Mesothelial cell of epicardium (in vitro differentiated cells): ENCODE results near the gene TOMM20L. TPM values are rescaled to one million over a fixed set of nuclear protein-coding genes. Genes with fewer than 3 reads are reported as not detected.

Source experiments
- DNase-seq, 2 experiments: peaks; one replicate each; pipeline ENCODE4 v3.0.0; 2021; ENCODE audit warnings: low spot score in 2 of 2; ENCODE audit not compliant: unreplicated experiment in 2 of 2
- H3K27ac Mint-ChIP-seq: 2 replicates; pipeline ENCODE4 v1.8.0; 2021; ENCODE audit warnings: mixed read lengths
- H3K27me3 Mint-ChIP-seq: 2 replicates; pipeline ENCODE4 v1.8.0; 2021; ENCODE audit warnings: low read depth, mixed read lengths
- H3K36me3 Mint-ChIP-seq: 2 replicates; pipeline ENCODE4 v1.8.0; 2021; ENCODE audit warnings: mixed read lengths
- H3K4me1 Mint-ChIP-seq: 2 replicates; pipeline ENCODE4 v1.8.0; 2021; ENCODE audit warnings: mixed read lengths
- H3K4me3 Mint-ChIP-seq: 2 replicates; pipeline ENCODE4 v1.8.0; 2021; ENCODE audit warnings: mild to moderate bottlenecking, moderate library complexity, mixed read lengths
- H3K9me3 Mint-ChIP-seq: 2 replicates; pipeline ENCODE4 v1.8.0; 2021; ENCODE audit warnings: mixed read lengths
- CTCF ChIP-seq: fragments of 200-600 bp; sonication (generic); IDR thresholded peaks from one replicate; pipeline ENCODE4 v1.5.0; 2021; ENCODE audit warnings: antibody characterized with exemption; ENCODE audit not compliant: unreplicated experiment
- total RNA-seq: library from RNA; stranded (reverse); gene quantifications from 3 replicates; pipeline ENCODE4 v1.2.1, GENCODE V29; 2021

The TOMM20L gene
- total RNA-seq, 1 donor from 2014 or later, result not detected

- H3K27ac Mint-ChIP-seq, result peak overlapping the region; percentile 94
- no peak for DNase-seq
These were observed 32.5 kb downstream of the TOMM20L start for GRCh38 chr14:58428118-58428683.

GRCh38 chr14:58430156-58430555 lies 34.4 kb downstream of the TOMM20L start:
- no peaks in the 10 kb centered on the region for H3K9me3 Mint-ChIP-seq
- H3K4me1 Mint-ChIP-seq, result peaks cover 28% of the 10 kb centered on the region
- no peak for TF ChIP-seq CTCF
- H3K4me3 Mint-ChIP-seq, result no peak overlapping the region
- no peak for DNase-seq
- H3K36me3 Mint-ChIP-seq, result peaks cover 6% of the 10 kb centered on the region
- no peaks in the 10 kb centered on the region for H3K27me3 Mint-ChIP-seq
- no peak overlapping the region for H3K27ac Mint-ChIP-seq

More at GRCh38 chr14:58428118-58428683, 32.5 kb downstream of the TOMM20L start:
- Mint-ChIP-seq H3K36me3 (peaks cover 6% of the 10 kb centered on the region), H3K27me3 (no peaks in the 10 kb centered on the region), H3K4me1 (peaks cover 28% of the 10 kb centered on the region), H3K4me3 (peak overlapping the region; percentile 94), H3K9me3 (no peaks in the 10 kb centered on the region)
- no peak for TF ChIP-seq CTCF

GRCh38 chr14:58439476-58439875 lies 43.7 kb downstream of the TOMM20L start:
- H3K27ac Mint-ChIP-seq, result no peak overlapping the region
- H3K4me3 Mint-ChIP-seq, result no peak overlapping the region
- TF ChIP-seq CTCF, result no peak
- peaks cover 29% of the 10 kb centered on the region for H3K36me3 Mint-ChIP-seq
- H3K27me3 Mint-ChIP-seq, result no peaks in the 10 kb centered on the region
- H3K4me1 Mint-ChIP-seq, result no peaks in the 10 kb centered on the region
- H3K9me3 Mint-ChIP-seq, result no peaks in the 10 kb centered on the region
- DNase-seq, result no peak

- Mint-ChIP-seq H3K27me3 (no peaks in the 10 kb centered on the region), H3K36me3 (peaks cover 14% of the 10 kb centered on the region), H3K27ac (no peak overlapping the region), H3K4me1 (peaks cover 7% of the 10 kb centered on the region), H3K9me3 (no peaks in the 10 kb centered on the region), H3K4me3 (no peak overlapping the region)
- no peak for DNase-seq
- TF ChIP-seq CTCF, result no peak
These were observed 48.9 kb downstream of the TOMM20L start for GRCh38 chr14:58444627-58445026.

GRCh38 chr14:58455593-58456265 lies 60.0 kb downstream of the TOMM20L start:
- Mint-ChIP-seq H3K4me1 (no peaks in the 10 kb centered on the region), H3K36me3 (peaks cover 35% of the 10 kb centered on the region), H3K27me3 (no peaks in the 10 kb centered on the region), H3K27ac (no peak overlapping the region), H3K9me3 (peaks cover 8% of the 10 kb centered on the region), H3K4me3 (no peak overlapping the region)
- DNase-seq, result no peak
- TF ChIP-seq CTCF, result no peak

Other genes with a start within 250 kb of the TOMM20L start
- 18.8 to 19.8 TPM (median 19.6 TPM) in 3 replicates for gene ARMH4, start 243.7 kb upstream of the TOMM20L start, total RNA-seq
- gene ACTR10, start 195.8 kb upstream of the TOMM20L start, total RNA-seq, result 62.2 to 71.5 TPM (median 67.1 TPM) in 3 replicates
- gene PSMA3, start 151.1 kb upstream of the TOMM20L start, total RNA-seq, result 133 to 142 TPM (median 133 TPM) in 3 replicates
- 28.1 to 35.5 TPM (median 32.9 TPM) in 3 replicates for gene ARID4A, start 97.4 kb upstream of the TOMM20L start, total RNA-seq
- 40.5 to 43.9 TPM (median 40.8 TPM) in 3 replicates for gene TIMM9, start 31.6 kb downstream of the TOMM20L start, total RNA-seq
- gene KIAA0586, start 31.8 kb downstream of the TOMM20L start, total RNA-seq, result 18.3 to 20.7 TPM (median 19.7 TPM) in 3 replicates
- 57.8 to 61.7 TPM (median 59.2 TPM) in 3 replicates for gene DACT1, start 242.0 kb downstream of the TOMM20L start, total RNA-seq